ENCODE results near the gene NFIA.
A peak's percentile ranks its signal among the peaks of the same experiment; 100 is the strongest.

NFIA gene

GRCh38 chr1:61082311-61083012, at the start of gene NFIA:
TSS of gene NFIA (plus strand) at chr1:61082561.
- no peak for DNase-seq

DNA sequence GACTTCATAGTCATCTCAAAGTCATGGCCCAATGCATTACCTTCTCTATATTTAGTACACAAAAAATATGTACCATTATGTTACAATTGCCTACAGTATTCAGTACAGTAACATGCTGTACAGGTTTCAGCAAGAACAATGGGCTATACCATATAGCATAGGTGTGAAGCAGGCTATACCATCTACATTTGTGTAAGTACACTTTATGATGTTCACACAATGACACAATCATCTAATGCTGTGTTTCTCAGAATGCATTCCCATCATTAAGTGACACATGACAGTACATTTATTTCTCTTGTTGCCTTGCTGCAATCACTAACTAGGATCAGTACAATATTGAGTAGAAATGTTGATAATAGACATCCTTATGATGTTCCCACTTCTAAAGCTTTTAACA, 46.5 kb upstream of the NFIA start:
- DNase-seq = no peak

DNA sequence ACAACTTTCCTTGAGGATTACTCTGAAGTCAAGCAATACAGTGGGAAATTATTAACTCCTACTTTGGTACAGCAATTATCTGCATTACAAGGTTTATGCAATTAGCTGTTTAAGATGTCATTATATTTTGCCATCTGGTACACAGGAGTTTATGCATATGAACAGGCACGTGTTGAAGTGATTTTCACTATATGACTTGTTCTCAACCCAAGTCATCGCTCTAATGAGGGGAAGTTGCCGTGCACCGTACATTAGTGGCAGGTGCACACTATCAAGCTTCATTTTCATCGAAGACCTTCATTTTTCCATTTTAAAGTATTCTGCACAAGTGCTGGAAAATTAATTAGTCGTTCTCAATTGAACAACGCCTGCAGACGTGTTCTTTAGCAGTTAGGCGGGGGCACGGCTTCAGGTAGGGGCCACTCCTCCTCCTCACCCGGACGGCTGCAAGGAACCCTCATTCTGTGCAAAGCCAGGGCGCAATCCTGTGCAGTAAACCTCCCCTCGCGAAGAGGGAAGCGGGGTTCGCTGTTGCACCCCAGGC, 39.8 kb upstream of the NFIA start:
- DNase-seq = no peak

- DNase-seq = peak; percentile 89 to 91
Observed at GRCh38 chr1:61043010-61043820, 39.1 kb upstream of the NFIA start.

- no peak for DNase-seq
Observed at GRCh38 chr1:61046434-61046833, 35.9 kb upstream of the NFIA start.

DNA sequence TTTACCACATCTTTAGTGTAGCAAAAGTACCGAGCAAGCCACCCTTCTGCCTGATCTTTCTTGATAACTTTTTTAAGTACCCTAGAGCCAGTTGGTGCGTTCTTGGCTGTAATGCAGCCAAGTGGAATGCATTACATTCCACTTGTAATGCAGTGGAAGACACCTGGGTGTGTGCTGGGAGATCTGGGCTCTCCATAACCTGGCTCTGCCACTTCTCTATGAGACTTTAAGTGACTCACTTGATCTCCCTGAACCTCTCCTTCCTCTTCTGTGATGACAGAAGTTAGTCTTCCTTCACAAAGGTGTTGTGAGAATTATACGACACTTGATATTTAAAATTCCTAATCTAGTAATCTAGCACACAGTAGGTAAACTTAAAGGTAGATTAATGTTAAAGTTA, 35.3 kb upstream of the NFIA start:
- no peak for DNase-seq

DNA sequence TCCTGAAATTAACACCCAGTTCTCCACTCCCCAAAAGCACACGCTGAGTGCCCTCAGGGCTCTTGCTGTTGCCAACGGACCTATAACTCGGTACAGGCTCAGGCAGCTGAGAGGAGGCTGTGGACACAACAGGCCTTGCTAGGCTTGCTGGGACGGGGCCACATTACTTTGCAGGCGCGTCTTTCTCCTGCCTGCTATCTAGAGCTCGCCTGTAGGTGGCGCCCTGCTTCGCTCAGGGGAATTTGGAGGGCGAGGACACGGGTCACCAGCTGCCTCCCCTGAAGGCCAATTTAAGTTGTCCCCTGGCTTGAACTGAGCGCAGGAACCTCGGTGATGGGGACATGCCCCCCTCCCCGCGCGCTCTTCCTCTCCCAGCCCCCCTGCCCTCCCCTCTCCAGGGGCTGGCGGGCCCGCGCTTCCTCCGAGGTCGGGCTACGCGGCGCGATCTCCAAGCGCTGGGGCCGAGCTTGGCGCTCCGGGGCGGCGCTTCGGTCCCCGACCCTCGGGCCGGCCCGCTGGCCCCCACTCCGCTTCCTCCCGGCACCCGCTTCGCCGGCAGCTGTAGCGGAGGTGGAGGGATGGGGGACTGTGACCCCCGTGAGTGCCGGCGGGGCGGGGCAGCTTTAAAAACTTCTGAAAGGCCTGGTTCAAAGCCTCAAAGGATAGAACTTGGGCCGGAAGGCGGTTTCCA, 32.4 kb upstream of the NFIA start:
- peak; percentile 93 to 94 for DNase-seq

DNA sequence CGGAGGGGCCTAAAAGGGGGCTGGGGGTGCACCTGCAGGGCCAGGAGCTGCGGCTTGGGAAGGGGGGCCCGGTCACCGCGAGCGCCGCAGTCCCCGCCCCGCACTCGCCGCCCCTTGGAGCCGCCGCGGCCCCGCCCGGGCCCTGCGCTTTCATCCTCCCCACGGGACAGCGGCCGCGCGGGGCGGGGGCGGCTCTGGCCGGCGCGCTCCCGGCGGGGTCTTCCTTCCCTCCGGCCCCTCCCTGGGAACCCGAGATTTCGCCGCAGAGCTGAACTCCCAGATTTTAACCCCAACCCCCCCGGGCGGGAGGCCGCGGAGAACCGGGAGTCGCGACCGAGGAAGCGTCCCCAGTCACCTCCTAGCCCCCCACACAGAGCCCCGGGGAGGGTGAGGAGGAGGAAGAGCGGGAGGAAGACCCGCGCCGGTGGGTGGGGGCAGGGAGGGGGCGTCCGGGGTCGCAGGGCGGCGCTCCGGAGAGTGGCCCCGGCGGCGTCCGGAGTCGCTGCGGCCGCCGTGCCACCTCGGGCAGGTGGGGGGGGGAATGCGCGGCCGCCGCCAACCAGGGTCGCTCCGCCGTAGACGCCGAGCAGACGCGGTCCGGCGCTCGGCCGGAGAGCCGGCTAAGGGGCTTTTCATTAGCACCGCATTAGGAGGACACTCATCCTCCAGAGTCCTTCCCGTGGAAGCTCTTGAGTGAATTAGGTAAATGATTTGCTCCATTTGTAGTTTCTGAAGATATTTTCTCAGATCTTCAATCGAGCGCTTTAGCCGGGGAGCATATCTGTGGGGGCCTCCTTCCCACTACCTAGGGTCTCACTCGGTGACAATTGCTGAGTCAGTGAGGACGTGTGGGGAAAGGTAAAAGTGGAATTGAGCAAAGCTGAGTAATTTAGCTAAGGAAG, 31.6 kb upstream of the NFIA start:
- DNase-seq = no peak

DNA sequence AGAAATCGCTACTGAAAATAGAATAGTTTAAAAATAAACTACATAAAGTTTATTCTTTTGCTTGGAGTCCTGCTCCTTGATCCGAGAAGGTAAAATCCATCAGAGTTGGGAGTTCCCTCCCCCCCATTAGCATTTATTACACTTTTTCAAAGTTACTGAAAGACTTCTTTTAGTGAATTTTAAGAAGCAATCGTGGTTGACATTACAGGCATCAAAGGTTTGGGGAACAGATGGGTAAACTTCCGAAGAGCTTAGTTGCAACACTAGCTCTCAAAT, 31.0 kb upstream of the NFIA start:
- no peak for DNase-seq

GRCh38 chr1:61051719-61052394, 30.5 kb upstream of the NFIA start:
- DNase-seq = no peak

DNA sequence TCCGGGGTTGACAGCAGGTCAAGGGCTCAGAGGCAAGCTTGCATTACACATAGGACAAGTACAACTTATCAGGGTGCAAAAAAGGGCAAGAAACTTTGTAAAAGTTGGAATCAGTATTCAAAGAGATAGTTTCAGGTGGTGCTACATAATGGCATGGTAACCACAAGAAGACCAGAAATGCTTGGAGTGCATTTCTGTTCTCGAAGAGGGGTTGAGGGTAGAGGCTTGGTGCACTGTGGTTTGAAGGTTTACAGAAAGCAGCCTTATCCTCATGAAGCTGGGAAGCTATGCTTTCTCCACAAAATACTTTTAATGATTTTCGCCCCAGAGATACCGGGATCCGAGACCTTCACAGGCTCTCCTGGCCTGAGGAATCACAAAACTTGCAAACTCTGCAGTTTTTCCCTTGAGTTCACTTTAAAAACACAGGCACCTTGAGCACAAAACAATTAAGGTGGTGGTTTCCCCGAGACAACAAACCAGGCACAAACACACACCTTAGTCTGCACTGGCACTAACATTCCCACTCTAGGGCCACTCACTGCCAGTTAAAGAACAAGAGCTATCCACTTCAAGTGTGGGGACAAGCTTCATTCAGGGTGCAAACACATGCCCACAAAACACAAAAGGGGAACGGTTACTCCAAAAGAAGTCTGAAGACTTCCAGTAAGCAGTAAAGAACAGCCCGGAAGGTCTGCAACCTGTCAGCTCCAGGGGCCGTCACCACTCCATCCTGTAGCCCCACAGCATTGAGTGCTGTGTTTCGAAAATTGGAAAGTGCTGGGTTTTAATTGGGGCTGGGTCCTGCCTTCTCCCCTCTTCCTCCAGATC, 29.8 kb upstream of the NFIA start:
- DNase-seq = no peak

DNA sequence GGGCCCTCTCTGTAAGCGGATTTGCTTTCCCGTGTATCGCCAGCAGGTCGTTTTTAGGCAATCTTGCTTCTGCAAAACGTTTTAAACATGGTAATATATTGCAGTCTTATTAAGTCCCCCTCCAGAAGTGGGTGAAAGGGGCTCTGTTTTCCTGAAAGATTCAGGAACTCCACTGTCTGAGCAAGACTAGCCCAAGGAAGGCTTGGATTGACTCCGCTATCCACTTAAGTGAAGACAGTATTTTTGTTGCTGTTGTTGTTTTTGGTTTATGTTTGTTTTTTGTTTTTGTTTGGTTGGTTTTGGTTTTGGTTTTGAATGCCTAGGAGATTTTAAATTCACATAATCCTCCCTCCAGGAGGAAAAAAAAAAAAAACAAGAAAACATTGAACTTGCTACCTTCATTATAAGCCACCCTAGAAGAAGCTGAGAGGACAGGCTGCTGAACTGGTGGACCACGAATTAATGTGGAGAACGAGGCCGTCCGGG, 29.1 kb upstream of the NFIA start:
- no peak for DNase-seq

DNA sequence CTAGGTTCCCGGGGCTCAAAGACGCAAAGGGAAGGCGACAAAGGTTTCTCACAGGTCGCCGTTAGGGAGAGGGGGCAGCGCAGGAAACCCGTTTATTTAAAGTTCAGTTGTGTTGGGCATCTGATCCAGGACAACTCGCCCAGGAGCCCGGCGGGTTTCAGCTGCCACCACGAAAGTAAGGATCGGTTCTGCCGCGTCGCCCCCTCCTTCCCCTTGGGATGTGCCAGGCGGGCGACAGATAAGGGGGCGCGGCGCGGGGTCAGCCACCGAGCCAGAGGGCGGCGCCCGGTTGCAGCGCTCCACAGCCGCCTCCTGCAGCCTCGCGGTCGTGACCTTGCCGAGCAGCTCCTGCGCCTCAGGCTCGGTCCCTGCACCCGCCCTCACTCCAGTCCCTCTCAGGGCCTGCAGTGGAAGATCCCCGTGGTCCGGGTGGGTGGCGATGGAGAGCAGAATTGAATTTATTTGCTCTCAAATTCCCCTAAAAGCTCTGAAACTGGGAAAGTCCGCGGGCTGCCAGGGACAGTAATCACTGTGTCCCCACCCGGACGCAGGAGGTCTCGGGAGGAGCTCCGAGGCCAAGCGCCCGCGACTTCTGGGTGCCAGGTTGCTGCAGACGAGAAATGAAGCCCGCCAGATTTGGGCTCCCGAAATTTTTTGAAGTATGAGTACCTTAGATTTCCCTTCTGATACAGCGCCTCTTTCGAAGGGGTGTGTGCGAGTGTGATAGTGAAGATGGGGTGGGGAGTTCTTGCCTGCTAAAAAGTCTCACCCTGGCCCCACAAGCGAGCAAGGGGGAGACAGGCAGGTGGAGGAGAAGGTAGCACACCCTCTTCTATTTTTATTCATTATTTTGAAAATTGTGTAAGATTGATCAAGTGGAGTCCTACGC, 28.4 kb upstream of the NFIA start:
- DNase-seq = no peak

GRCh38 chr1:61054601-61054993, 27.8 kb upstream of the NFIA start:
- no peak for DNase-seq

DNA sequence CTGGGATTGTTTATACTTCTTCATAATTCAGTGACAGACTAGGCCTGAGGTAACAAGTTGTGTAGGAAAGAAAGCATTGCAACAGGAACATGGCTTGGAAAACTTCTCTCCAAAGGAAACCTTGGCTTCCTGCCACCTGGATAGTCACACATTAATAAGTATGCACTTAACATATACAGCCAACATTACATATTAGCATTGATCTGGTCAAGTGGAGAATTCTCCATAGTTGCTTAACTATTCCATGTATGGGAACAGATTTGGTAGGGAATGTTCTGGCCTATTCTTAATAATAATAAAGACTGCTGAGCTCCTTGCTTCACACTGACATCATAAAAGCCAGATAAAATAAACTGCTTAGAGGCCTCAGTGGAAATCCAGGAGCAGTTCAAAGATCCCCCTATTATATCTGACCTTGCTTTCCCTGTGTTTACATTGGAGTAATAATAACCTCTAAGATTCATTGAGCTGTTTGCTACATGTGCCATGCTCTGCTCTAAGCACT, 27.2 kb upstream of the NFIA start:
- DNase-seq = no peak

DNA sequence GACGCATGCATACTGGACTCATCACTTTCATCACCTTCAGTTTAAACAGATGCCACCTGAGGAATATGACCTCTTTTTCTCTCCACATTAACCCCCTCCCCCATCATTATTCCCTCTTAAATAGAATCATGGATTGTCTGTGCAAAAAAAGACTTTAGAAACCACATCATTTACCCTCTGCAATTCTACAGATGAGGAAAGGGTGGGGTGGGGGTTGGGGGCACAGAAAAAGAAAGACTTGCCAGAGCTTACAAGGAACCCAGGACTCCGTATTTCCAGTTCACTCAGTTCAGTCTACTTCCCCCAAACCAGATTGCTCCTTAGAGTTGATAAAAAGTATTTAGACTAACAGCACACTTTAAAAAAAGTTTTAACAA, 26.2 kb upstream of the NFIA start:
- DNase-seq = no peak

DNA sequence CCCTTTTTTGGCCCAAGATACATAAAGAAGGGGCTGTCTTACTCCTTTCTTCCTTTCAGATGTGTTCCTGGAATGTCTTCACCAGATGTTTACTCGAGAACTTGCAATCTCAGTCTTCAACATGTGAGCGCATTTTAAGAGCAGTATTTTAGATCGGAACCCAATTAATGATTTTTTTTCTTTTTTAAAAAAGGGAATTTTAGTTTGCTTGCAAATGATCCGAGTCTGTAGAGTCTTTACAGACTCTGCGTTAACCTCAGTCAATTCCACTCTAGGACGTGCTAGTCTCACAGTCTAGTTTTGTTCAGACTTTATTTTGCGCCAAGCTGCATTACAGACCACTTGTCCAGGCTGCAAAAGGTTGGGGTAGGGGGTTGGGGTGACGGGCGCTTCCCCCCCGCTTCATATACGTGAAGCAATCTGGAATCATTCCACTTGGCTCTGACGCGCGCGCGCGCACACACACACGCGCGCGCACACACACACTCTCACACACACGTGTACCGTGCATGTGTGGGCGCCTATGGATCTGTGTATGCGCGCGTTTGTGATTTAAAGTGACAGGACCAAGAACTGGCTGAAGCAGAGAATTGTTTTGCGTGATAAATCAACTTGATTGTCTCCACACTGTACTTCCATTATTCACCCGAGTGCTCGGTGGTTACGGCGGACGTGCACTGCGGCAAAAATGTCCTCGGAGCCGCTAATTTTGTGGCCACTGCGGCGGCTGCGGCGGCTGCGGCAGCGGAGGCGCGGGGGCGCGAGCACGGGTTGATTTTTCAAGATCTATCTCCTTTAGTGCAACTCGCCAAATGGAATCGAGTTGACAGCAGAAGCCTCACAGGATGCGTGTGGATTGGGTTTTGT, 25.6 kb upstream of the NFIA start:
- no peak for DNase-seq

DNA sequence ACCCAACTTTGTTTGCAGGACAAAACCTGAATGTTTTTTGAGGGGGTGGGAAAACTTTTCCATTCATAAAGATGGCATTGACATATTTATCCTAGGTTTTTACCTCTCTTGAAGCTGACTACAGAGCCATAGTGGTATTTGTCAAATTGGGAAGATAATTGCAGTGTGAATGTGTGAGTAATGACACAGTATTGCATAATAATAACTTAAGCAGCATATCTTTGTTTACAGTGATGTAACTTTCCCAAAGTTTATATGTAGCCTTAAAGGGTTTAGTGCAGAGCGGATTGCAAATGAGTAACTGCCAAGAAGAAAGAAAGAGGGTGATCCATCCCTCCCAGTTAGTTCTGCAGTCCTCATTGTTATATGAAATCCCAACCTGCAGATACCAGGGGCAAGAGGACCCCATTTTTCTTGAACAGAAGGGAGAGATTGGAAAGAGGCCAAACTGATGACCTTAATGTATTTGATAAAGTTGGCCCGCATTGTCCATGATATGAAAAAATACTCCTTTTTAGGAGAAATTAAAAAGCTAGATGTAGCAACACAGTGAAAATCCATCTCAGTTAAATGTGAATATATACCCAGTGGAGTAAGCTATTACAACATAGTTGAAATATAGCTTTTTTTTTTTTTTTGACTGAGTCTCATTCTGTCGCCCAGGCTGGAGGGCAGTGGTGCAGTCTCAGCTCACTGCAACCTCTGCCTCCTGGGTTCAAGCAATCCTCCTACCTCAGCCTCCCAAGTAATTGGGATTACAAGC, 23.7 kb upstream of the NFIA start:
- DNase-seq = no peak

Data from stimulated activated CD4-positive, alpha-beta T cell treated with anti-CD3 and anti-CD28 coated beads, Interleukin-2, amount 100 ng/mL, for 48 hours (primary cell).